GM13977 (cell line): ENCODE data around the gene OXTR.

Source experiments
- DNase-seq: peaks from one replicate; pipeline ENCODE4 v3.0.0; 2012; ENCODE audit warnings: low spot score
- in situ Hi-C: fragments of 300-500 bp; cut with MboI; formaldehyde crosslinking; loops from one replicate; pipeline ENCODE4 v1.12.0; 2022; ENCODE audit warnings: low sequenced_read_pairs, low pct_unique_long_range_greater_than_20kb, mixed read lengths, inconsistent platforms; ENCODE audit not compliant: unreplicated experiment
- TF ChIP-seq, protein P1 (sequence below): IDR thresholded peaks from 2 replicates; pipeline ENCODE4 v1.5.1; 2012; ENCODE audit warnings: mild to moderate bottlenecking, control low read depth; ENCODE audit not compliant: insufficient read depth; ENCODE audit errors: extremely low read depth, missing control alignments

Gene OXTR

DNA sequence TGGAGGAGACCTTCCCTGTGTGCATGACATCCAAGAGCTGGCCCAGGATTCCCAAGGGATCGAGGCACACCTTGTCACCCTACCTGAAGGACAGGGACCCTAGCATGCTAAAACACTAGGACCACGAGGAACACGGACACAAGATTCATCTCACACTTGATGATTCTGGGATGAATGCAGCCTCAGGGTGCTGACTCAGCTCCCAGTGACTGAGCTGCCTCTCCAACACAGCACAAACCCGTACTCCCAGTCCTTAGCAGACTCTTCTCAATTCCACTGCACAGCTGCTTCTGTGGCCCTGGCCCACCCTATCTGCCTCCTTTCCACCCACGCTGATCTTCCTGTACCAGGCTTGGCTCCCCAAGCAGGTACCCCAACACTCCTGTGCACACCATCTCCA lies 9.1 kb upstream of the OXTR start:
- in situ Hi-C loops: no loop called here
- TF ChIP-seq, protein P1, sequence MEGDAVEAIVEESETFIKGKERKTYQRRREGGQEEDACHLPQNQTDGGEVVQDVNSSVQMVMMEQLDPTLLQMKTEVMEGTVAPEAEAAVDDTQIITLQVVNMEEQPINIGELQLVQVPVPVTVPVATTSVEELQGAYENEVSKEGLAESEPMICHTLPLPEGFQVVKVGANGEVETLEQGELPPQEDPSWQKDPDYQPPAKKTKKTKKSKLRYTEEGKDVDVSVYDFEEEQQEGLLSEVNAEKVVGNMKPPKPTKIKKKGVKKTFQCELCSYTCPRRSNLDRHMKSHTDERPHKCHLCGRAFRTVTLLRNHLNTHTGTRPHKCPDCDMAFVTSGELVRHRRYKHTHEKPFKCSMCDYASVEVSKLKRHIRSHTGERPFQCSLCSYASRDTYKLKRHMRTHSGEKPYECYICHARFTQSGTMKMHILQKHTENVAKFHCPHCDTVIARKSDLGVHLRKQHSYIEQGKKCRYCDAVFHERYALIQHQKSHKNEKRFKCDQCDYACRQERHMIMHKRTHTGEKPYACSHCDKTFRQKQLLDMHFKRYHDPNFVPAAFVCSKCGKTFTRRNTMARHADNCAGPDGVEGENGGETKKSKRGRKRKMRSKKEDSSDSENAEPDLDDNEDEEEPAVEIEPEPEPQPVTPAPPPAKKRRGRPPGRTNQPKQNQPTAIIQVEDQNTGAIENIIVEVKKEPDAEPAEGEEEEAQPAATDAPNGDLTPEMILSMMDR: no peak
- DNase-seq: no peak

DNA sequence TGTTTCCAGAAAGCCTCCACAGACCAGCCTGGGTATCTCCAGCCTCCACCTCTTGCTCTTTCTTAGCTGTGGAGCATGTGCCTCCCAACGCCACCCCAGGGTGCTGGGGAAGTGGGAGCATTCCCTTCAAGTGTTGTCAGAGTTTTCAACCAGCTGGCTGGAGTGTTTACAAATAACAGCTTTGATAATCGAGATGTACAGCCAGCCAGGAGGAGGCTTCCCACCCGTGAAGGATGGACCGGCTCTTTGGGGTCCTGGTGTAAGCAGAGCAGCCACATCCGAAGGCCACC lies 8.5 kb upstream of the OXTR start:
- in situ Hi-C loops: no loop called here
- TF ChIP-seq, protein P1: no peak
- no peak for DNase-seq

DNA sequence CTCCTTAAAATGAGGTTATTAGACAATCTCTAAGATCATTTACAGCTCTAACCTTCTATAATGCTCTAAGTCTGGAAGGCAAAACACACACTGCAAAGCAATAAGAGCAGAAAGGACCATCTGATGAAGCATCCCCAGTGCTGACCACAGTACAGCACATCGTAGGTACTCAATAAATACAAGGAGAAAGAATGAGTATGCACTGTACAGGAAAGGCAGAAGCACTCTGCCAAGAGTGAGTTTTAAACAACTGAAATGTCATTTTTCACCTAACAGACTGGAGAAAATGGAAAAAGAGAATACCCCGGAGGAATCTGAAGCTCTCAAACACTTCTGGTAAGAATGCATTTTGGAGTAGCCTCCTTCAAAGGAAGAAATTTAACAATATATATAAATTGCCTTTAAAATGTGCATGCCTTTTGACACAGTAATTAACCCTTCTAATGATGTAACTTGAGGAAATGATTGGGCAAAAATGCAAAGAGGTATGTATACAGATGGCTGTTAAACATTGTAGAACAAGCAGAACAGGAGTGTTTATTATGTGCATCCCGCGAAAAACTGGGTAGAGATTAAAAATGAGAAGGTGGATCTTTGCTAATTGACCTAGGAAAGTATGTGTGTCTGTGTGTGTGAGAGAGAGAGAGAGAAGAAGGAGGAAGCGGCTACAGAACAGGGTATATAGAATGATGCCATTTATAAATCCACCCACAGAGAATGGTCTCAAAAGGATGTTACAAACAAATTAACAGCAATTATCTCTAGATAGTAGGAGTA lies 8.0 kb upstream of the OXTR start:
- no peak for DNase-seq
- in situ Hi-C loops: no loop called here
- TF ChIP-seq, protein P1: no peak

DNA sequence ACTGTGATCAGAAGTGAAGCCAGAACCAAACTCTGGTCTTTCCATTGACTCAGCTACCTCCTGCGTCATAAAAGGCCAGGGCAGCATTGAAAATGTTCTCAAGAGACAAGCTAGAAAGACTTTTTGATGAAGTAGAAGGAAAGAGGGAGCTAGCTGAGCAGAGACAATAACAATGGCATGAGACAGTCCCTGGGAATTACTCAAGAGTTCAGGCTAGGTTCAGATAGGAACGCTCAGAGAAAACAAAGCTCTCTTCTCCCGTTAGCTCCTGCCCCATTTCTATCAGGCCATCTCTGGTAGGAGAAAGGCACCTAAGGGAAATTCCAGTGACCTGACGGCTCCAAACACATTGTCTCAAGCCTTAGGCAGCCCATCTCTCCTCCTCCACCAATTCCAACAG lies 7.0 kb upstream of the OXTR start:
- in situ Hi-C loops: no loop called here
- TF ChIP-seq, protein P1: no peak
- DNase-seq: no peak

DNA sequence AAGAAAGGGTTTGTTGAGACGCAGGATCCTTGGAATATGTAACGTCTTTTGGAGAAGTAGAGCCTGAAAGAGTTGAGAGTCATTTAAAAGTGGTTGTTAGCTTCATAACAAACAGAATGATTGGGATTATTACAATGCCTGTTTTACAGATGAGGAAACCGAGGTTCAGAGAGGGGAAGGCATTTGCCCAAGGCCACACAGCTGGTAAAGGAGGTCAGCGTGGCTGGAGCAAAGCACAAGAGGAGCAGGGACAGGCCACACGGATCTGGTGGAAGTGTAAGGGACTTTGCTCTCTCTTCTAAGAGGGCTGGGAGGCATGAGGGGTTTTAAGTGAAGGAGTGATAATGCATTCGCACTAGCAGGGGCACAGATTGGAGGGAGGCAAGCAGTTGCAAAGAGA lies 6.2 kb upstream of the OXTR start:
- TF ChIP-seq, protein P1: no peak
- in situ Hi-C loops: no loop called here
- no peak for DNase-seq

DNA sequence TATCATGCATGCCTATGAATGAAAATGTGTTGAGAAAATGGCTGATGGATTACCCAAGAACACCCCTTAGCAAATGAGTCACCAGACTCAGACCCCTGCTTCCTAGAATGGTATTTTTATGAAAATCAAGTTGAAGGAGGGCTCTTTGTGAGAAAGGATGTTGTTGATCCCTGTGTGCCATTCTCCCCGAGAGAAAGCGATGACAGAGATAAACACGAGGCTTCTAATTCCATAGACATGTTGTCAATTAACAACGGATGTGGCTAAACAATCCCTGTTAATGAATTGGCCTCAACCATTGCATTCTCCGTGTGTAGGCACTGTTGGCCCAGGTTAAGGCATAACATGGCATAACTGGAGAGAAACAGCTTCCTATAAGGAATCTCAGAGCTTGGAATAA lies 5.8 kb upstream of the OXTR start:
- TF ChIP-seq, protein P1: no peak
- DNase-seq: no peak
- in situ Hi-C loops: no loop called here
